G401.6 (cell line): Measurements from ENCODE around the gene C22orf23.
A peak's percentile ranks its signal among the peaks of the same experiment; 100 is the strongest.

Source experiments
- FAIRE-seq: peaks from 2 replicates; lab custom pipeline; 2012; peaks lifted over from hg19 to GRCh38; lab: Jason Lieb, UNC

The C22orf23 gene

GRCh38 chr22:37953437-37954179 is at the start of gene C22orf23, which contains the start of gene POLR2F:
Gene C22orf23, minus strand, starts transcription at chr22:37953601. Its CDS starts 452 bp downstream, at chr22:37953149.
Gene POLR2F, plus strand, starts transcription at chr22:37953699. Its CDS starts 89 bp downstream, at chr22:37953788.
- FAIRE-seq: peak; percentile 92

DNA sequence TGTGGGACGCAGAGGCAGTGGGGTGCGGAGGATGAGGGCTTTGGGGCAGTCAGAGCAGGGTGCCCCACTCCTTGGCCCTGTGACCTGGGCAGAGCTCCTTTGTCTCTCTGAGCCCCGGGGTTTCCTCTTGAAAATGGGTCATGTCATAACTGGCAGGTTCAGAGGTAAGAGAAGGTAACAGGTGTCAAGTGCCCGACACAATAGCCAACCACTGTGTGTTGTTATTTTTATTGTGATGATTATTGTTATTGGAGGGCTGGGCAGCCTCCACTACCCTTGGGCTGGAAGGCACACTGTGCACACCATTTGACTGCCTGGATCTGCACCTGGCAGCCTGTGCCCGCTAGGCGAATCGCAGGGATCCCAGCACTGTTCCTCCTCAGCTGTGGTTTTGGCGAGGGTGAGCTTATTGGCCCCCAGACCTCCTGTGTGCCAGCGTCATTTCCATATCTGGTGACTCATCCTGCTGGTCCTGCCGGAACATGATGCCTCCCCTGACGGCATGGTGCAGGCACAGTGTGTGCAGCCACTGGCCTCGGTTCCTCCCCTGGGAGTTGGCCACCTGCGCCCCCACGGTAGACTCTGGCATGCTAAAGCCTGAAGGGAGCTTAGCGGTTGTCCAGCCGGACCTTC is 46.4 kb upstream of the C22orf23 start:
- FAIRE-seq: no peak

DNA sequence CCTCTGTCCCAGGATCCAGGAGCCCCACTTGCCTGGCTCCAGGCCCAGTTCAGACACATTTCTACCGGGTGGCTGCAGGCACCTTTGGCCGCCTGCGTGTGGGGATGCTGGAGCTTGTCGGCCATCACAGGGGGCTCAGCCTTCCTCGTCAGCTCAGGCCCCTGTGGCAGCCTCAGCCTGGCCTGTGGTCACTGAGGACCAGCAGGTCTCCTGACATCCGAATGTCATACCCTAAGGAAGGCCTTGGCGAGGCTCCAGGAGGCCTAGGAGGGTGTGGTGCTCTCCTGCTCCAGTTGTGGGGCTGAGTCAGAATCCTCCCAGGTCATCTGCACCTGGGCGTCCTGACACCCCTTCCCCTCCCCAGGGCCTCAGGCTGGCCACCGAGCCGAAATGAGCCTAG is 45.8 kb upstream of the C22orf23 start:
- no peak for FAIRE-seq

DNA sequence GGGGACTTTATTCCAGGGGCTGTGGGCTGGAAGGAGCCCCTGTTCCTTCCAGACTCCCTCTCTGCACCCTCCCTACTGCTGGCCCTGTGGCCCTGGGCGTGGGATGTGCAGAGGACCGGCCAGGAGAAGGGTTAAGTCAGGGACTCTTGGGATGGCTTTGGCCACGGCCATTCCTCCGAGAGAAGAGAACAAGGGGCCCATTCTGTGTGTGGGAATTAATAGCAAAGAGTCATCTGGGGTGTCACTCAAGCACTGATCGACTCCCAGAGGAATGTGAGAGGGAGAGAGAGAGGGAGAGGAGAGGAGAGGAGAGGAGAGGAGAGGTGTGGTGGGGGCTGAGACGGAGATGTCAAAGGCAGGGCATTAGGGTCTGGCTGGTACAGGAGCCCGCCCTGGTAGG is 45.1 kb upstream of the C22orf23 start:
- FAIRE-seq: no peak

DNA sequence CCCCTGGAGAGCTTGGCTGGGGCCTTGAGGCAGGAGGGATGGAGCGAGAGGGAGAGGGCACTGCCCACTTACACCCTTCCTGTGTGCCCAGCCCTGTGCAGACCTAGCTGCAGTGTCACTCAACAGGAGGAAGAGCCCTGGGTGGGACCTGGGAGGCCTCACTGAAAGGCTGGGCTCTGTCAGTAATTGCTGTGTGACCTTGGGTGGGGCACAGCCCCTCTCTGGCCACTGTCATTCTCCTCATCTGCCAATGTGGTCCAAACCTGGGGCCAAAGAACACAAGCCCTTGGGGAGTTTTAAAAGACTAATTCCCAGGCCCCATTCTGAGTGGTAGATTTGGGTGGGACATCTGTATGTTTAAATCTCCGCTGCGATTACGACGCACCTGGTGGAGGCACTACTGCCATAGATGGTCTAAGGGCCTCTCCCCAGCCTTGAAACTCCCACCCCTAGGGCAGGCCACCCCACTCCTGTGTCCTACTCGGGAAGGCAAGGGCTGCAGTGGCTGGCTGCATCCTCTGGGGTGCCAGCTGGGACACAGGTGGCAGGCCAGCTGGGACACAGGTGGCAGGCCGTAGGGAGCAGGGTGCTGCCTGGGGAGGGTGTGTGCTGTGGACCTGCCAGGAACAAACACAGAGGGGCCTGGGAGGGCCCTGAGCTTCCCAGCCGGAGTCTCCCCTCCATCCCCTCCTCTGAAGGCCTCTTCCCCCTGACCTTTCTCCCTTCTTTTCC is 43.3 kb upstream of the C22orf23 start:
- no peak for FAIRE-seq

DNA sequence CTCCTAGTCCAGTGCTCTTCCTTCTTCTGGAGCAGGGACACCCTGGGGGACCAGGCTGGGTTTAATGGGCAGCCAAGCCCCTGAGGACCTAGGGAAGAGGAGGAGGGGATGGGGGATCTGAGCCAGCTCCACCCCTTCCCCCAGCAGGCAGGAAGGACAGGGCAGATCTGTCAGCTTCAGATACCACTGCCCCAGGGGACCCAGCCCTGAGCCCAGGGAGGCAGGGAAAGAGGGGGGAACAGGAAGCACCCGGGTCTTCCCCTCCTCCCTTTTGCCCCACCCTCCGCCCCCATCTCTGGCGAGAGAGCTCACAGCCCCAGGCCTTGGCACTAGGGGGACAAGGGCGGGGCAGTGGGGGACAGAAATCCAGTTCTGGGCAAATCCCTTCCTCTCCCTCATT is 42.7 kb upstream of the C22orf23 start:
- FAIRE-seq: no peak

- FAIRE-seq: no peak
Measured at GRCh38 chr22:37995460-37995859, 42.1 kb upstream of the C22orf23 start.

DNA sequence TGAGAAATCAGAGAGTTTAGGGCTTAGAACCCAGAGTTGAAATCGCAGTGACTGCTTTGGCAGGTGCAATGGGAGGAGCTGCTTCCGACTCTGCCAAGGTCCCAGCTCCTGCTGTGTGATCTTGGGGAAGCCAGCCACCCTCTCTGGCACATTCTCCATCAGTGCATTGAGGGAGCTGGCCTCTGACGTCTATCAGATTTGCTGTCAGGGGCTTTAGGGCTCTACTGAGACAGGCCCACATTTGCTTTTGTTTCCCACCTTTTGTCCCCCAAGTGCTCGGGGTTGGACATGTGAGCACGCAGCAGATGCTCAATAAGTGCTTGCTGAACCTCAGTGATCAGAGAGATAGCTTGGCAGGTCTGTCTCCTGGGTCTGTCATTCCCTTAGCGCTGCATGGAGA is 41.6 kb upstream of the C22orf23 start:
- FAIRE-seq: no peak

DNA sequence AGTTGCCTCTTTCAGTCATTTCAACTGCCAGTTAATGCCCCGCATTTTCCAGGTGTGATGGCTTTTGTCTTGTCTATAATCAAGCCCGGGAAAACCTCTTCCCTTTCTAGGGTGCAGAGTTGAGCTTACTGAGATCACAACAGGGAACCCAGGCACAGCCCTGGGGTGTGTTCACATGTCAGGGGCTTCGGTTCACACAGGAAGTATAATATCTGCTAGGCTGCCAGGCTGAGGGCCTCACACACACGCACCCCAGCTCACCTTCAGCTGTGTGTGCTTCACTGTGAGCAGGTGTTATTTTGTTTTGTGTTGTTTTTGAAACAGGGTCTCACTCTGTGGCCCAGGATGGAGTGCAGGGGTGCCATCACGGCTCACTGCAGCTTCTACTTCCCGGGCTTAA is 40.6 kb upstream of the C22orf23 start:
- FAIRE-seq: no peak

- FAIRE-seq: no peak
Measured at GRCh38 chr22:37991731-37992442, 38.5 kb upstream of the C22orf23 start.

- FAIRE-seq: no peak
Measured at GRCh38 chr22:37990862-37991261, 37.5 kb upstream of the C22orf23 start.

GRCh38 chr22:37990301-37990700 is 36.9 kb upstream of the C22orf23 start:
- FAIRE-seq: no peak

DNA sequence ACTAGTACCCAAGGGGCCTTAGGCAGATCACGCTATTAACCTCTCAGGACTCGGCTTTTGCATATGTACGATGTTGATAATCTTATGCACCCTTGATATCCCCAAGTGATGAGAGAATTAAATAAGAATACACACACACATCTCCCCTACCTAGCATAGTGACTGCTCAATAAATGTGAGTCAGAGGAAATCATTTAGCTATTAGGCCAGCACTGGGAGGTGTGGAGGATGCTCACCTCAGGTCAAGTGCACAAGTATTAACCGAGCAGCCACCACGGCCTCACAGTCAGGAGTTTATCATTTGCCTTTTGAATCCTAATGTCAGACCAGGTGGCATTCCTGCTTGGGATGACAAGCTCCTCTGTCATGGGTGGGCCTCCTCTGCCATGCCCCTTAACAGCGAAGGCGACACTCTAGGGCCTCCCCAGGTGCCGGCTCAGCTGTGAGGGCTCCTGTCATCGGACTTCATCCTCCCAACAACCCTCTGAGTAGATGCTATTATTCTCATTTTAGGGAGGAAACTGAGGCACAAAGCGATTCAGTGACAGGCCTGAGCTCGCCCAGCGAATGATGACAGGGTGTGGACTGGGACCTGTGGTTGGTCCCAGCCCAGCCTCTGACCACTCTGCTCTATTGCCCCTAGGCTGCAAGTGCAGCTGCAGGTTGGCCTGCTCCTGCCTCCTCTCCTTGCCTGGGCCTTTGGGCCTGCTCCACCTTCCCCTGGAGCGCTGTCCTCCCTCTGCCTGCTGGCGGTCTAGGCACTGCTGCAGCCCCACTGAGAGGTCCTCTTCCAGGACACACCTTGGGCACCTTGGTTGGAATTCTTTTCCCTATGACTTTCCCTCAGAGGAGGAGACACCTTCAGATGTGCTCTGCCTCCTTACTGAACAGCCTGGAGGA is 36.0 kb upstream of the C22orf23 start:
- FAIRE-seq: no peak

- FAIRE-seq: no peak
Measured at GRCh38 chr22:37986371-37986770, 33.0 kb upstream of the C22orf23 start.

- FAIRE-seq: no peak
Measured at GRCh38 chr22:37985751-37986281, 32.4 kb upstream of the C22orf23 start.

GRCh38 chr22:37985050-37985585 is 31.7 kb upstream of the C22orf23 start:
- no peak for FAIRE-seq

- no peak for FAIRE-seq
Measured at GRCh38 chr22:37983860-37984791, 30.7 kb upstream of the C22orf23 start, which contains the start of gene SOX10. Gene SOX10, minus strand, starts transcription at chr22:37984555. Its CDS starts 771 bp downstream, at chr22:37983784.

DNA sequence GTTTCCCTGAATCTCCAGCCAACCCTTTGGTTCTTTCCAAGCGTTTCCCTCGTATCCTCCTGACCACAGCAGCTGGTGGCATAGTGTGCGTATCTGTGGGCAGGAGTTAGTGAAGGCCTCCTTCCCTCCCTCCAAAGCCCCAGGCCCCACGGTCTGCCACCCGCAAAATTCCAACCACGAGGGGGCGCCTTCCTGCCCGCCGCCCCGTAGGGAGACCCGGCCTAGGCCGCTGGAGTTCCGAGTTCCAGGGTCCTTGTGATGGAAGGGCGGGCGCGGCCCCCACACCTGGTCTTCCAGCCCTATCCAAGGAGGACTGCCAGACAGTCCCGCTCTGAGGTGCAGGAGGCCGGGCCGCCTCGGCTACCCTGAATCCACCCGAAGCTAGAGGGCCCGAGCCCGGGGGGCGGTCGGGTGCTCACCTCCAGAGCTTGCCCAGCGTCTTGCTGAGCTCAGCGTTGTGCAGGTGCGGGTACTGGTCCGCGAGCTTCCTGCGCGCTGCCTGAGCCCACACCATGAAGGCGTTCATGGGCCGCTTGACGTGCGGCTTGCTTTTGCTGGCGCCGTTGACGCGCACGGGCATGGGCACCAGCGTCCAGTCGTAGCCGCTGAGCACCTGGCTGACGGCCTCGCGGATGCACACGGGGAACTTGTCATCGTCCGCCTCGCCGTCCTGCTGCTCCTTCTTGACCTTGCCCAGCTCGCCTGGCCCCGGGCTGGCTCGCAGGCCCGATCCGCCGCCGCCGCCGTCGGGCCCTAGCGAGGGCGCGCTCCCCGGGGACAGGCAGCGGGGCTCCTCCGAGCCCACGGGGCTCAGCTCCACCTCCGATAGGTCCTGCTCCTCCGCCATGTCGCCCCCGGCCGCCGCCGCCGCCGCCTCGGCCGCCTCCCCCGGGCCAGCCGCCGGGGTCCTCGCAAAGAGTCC is 29.8 kb upstream of the C22orf23 start:
- FAIRE-seq: no peak
